ENCODE results near the gene BNIP2.

Gene BNIP2

GRCh38 chr15:59688782-59689625 is at the start of gene BNIP2:
TSS of gene BNIP2 (minus strand) at chr15:59689320. CDS start at chr15:59682457, 6,863 bp downstream.
- H3K27me3 Mint-ChIP-seq: no peaks in the 10 kb centered on the region
- H3K4me1 Mint-ChIP-seq: peaks cover 50% of the 10 kb centered on the region
- peak within 1 kb of the TSS; percentile 94 for H3K4me3 Mint-ChIP-seq
- H3K27ac Mint-ChIP-seq: peak within 1 kb of the TSS; percentile 86
- DNase-seq (peak; percentile 99), ATAC-seq (peak; percentile 93)
- peaks cover 23% of the 10 kb centered on the region for H3K36me3 Mint-ChIP-seq (ENCODE audit: low read depth)
- H3K9me3 Mint-ChIP-seq: no peaks in the 10 kb centered on the region

GRCh38 chr15:59738676-59739075 is 49.6 kb upstream of the BNIP2 start:
- Mint-ChIP-seq H3K27ac (no peak overlapping the region), H3K36me3 (ENCODE audit: low read depth) (no peaks in the 10 kb centered on the region), H3K27me3 (no peaks in the 10 kb centered on the region), H3K4me3 (no peak overlapping the region), H3K4me1 (no peaks in the 10 kb centered on the region), H3K9me3 (peaks cover 1% of the 10 kb centered on the region)
- no peak for DNase-seq
- ATAC-seq: no peak

DNA sequence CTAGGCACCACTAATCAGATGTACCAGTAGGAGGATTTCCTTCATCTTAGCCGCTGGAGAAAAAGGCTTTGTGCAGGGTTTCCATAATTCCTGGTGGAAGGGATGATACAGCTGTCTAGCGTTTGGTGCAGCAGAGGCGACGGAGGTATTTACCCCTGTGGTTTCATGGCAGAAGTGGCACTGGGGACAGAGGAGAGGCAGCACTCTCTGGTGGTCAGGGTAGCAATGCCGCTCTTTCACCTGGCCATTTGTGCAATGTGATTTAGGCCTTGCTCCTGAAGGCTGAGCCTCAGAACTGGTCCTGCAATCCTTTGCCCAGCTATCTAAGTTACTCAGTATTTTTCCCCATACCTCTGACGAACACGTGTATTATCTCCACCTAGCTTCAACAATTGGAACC is 47.1 kb upstream of the BNIP2 start:
- no peaks in the 10 kb centered on the region for H3K36me3 Mint-ChIP-seq (ENCODE audit: low read depth)

DNA sequence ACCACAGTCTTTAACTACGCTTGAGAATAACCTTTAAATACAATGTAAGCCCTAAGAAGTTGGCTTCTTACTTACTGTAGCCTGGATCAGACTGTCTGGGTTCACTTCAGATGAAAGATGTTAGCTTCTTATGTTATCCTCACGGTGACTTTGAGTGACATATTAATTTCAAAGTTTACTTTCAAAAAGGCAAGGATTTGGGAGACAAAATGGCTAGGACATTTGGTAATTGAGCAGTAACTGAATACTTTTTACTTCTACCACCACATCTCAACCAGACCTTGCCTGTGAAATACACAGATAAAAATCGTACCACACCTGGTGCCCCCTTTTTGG is 36.0 kb upstream of the BNIP2 start:
- H3K9me3 Mint-ChIP-seq: no peaks in the 10 kb centered on the region
- H3K27ac Mint-ChIP-seq: no peak overlapping the region
- peak; percentile 65 for ATAC-seq
- H3K36me3 Mint-ChIP-seq (ENCODE audit: low read depth): no peaks in the 10 kb centered on the region
- H3K4me3 Mint-ChIP-seq: no peak overlapping the region
- no peaks in the 10 kb centered on the region for H3K4me1 Mint-ChIP-seq
- DNase-seq: no peak
- peaks cover 8% of the 10 kb centered on the region for H3K27me3 Mint-ChIP-seq

More for the DNA sequence above, 47.1 kb upstream of the BNIP2 start:
- Mint-ChIP-seq H3K9me3 (no peaks in the 10 kb centered on the region), H3K27me3 (no peaks in the 10 kb centered on the region), H3K27ac (no peak overlapping the region), H3K4me3 (no peak overlapping the region), H3K4me1 (no peaks in the 10 kb centered on the region)
- DNase-seq (no peak), ATAC-seq (no peak)

- Mint-ChIP-seq H3K9me3 (no peaks in the 10 kb centered on the region), H3K4me3 (no peak overlapping the region), H3K27ac (no peak overlapping the region), H3K4me1 (no peaks in the 10 kb centered on the region), H3K27me3 (peaks cover 3% of the 10 kb centered on the region), H3K36me3 (ENCODE audit: low read depth) (no peaks in the 10 kb centered on the region)
- DNase-seq: no peak
- no peak for ATAC-seq
These were observed 34.7 kb upstream of the BNIP2 start for GRCh38 chr15:59723687-59724346.

- DNase-seq (no peak), ATAC-seq (no peak)
- Mint-ChIP-seq H3K9me3 (no peaks in the 10 kb centered on the region), H3K27ac (no peak overlapping the region), H3K4me1 (no peaks in the 10 kb centered on the region), H3K27me3 (no peaks in the 10 kb centered on the region), H3K36me3 (ENCODE audit: low read depth) (no peaks in the 10 kb centered on the region), H3K4me3 (no peak overlapping the region)
These were observed 33.4 kb upstream of the BNIP2 start for GRCh38 chr15:59722476-59722875.

DNA sequence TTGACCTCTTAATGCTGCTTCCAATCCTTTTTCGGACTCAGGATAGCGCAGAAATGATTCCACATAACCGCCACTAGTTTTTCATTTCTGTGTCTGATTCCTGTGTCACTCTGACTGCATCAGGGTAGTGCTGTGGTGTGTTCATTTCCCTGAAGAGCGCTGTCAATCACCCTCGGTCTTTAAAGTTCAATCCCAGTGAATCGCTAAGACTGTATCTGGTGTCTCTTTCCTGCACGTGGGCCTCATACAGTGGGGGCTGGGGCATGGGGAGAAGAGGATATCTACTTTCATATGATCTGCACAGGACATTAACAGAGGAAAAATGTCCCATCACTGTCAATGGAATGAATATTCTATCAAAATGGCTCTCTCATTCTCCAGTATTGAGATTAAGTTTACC is 32.9 kb upstream of the BNIP2 start:
- no peaks in the 10 kb centered on the region for H3K36me3 Mint-ChIP-seq (ENCODE audit: low read depth)
- DNase-seq (no peak), ATAC-seq (no peak)
- no peak overlapping the region for H3K27ac Mint-ChIP-seq
- no peaks in the 10 kb centered on the region for H3K9me3 Mint-ChIP-seq
- H3K27me3 Mint-ChIP-seq: no peaks in the 10 kb centered on the region
- H3K4me1 Mint-ChIP-seq: no peaks in the 10 kb centered on the region
- H3K4me3 Mint-ChIP-seq: no peak overlapping the region

DNA sequence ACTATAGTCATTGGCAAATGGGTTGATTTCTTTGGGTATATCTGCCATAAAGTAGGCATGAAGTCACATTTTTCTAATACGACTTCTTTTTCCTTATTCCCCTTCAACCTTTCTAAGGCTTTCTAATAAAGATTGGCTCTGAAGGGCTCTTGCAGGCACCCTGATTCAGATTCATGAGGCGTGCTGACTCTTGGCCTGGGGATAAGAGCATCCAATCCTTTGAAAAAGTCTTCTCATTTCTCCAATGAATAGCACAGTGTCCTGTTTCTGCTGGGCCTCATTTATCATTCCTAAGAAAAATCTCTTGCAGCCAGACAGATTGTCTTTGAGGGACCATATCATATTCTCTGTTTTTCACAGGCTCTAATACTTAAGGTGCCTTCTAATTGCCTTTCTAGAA is 32.3 kb upstream of the BNIP2 start:
- Mint-ChIP-seq H3K4me1 (no peaks in the 10 kb centered on the region), H3K27me3 (no peaks in the 10 kb centered on the region), H3K27ac (no peak overlapping the region), H3K36me3 (ENCODE audit: low read depth) (no peaks in the 10 kb centered on the region), H3K9me3 (no peaks in the 10 kb centered on the region), H3K4me3 (no peak overlapping the region)
- ATAC-seq (no peak), DNase-seq (no peak)

GRCh38 chr15:59713177-59713576 is 24.1 kb upstream of the BNIP2 start:
- Mint-ChIP-seq H3K4me1 (no peaks in the 10 kb centered on the region), H3K36me3 (ENCODE audit: low read depth) (no peaks in the 10 kb centered on the region), H3K27ac (no peak overlapping the region), H3K27me3 (peaks cover 6% of the 10 kb centered on the region), H3K9me3 (no peaks in the 10 kb centered on the region), H3K4me3 (no peak overlapping the region)
- ATAC-seq (no peak), DNase-seq (no peak)

GRCh38 chr15:59711451-59712243 is 22.5 kb upstream of the BNIP2 start:
- no peaks in the 10 kb centered on the region for H3K36me3 Mint-ChIP-seq (ENCODE audit: low read depth)
- H3K27ac Mint-ChIP-seq: no peak overlapping the region
- H3K27me3 Mint-ChIP-seq: peaks cover 6% of the 10 kb centered on the region
- no peaks in the 10 kb centered on the region for H3K4me1 Mint-ChIP-seq
- H3K4me3 Mint-ChIP-seq: no peak overlapping the region
- no peaks in the 10 kb centered on the region for H3K9me3 Mint-ChIP-seq
- ATAC-seq: no peak
- DNase-seq: no peak

DNA sequence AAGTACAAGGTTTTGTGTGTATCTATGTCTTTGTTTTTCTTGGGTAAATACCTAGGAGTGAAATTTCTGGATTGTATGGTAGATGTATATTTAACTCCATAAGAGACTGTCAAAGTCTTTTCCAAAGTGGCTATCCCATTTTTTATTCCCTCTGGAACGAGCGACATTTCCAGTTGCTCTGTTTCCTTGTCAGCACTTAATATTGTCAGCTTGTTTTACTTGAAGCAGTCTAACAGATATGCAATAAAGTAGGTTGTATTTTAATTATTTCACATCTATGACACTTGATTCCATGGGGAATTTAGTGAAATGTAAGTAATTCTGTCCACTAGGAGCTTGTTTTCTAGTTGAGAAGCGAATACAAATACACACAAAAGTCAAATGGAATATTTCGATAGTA is 18.5 kb upstream of the BNIP2 start:
- ATAC-seq (no peak), DNase-seq (no peak)
- no peaks in the 10 kb centered on the region for H3K4me1 Mint-ChIP-seq

DNA sequence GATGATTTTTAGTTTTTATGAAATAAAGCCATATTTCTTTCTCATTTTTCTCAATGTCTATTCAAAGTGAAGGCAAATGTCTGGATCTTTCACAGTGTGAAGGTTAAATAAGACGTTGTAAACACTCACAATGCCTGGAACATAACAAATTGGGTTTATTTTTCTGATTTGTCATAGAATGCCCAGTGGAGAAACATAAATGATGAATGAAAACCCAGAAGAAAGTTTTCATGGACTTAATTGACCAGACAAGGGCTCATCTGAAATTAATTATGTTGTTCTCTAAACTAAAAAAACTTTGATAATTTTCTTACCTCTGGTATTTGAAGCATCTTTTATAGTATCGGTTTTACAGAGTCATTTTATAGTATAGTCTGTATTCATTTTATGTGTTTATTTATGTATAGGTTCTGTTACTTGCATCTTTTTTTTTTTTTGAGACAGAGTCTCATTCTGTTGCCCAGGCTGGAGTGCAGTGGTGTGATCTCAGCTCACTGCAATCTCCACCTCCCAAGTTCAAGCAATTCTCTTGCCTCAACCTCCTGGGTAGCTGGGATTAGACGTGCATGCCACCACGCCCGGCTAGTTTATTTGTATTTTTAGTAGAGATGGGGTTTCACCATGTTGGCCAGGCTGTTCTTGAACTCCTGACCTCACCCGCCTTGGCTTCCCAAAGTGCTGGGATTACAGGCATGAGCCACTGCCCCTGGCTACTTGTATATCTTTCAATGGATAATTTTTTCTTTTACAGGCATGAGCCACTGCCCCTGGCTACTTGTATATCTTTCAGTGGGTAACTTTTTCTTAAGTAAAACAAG is 15.1 kb upstream of the BNIP2 start:
- H3K36me3 Mint-ChIP-seq (ENCODE audit: low read depth): no peaks in the 10 kb centered on the region
- no peaks in the 10 kb centered on the region for H3K4me1 Mint-ChIP-seq
- no peak overlapping the region for H3K4me3 Mint-ChIP-seq
- no peak overlapping the region for H3K27ac Mint-ChIP-seq
- no peak for ATAC-seq
- DNase-seq: no peak
- H3K27me3 Mint-ChIP-seq: no peaks in the 10 kb centered on the region
- H3K9me3 Mint-ChIP-seq: no peaks in the 10 kb centered on the region

More for the DNA sequence above, 18.5 kb upstream of the BNIP2 start:
- no peaks in the 10 kb centered on the region for H3K36me3 Mint-ChIP-seq (ENCODE audit: low read depth)
- no peak overlapping the region for H3K4me3 Mint-ChIP-seq
- H3K27me3 Mint-ChIP-seq: peaks cover 3% of the 10 kb centered on the region
- H3K9me3 Mint-ChIP-seq: no peaks in the 10 kb centered on the region
- no peak overlapping the region for H3K27ac Mint-ChIP-seq

- ATAC-seq (no peak), DNase-seq (no peak)
- Mint-ChIP-seq H3K27me3 (no peaks in the 10 kb centered on the region), H3K4me3 (no peak overlapping the region), H3K4me1 (no peaks in the 10 kb centered on the region), H3K27ac (no peak overlapping the region), H3K9me3 (no peaks in the 10 kb centered on the region), H3K36me3 (ENCODE audit: low read depth) (no peaks in the 10 kb centered on the region)
These were observed 13.2 kb upstream of the BNIP2 start for GRCh38 chr15:59702351-59702750.

- H3K36me3 Mint-ChIP-seq (ENCODE audit: low read depth): no peaks in the 10 kb centered on the region
- no peak for DNase-seq
- no peak overlapping the region for H3K4me3 Mint-ChIP-seq
- no peak for ATAC-seq
- no peaks in the 10 kb centered on the region for H3K4me1 Mint-ChIP-seq
- no peaks in the 10 kb centered on the region for H3K9me3 Mint-ChIP-seq
- no peaks in the 10 kb centered on the region for H3K27me3 Mint-ChIP-seq
- H3K27ac Mint-ChIP-seq: no peak overlapping the region
These were observed 12.8 kb upstream of the BNIP2 start for GRCh38 chr15:59701880-59702279.

All from activated naive CD8-positive, alpha-beta T cell treated with anti-CD3 and anti-CD28 coated beads, Interleukin-2, amount 50 U/mL, for 24 hours (primary cell).